HCT116 (cell line): ENCODE results near the gene TEX9. TPM values are rescaled to one million over a fixed set of nuclear protein-coding genes. Genes with fewer than 3 reads are reported as not detected.

ENCODE experiments used
- ATAC-seq: fragments of 200-7000 bp; cut with Tn5 transposase; 2 replicates; pipeline ENCODE4 v1.9.1; 2020; ENCODE audit warnings: mild to moderate bottlenecking, moderate library complexity
- BruUV-seq: library from RNA; stranded (reverse); fragments of 400-500 nt; replicated peaks from 2 replicates; lab custom pipeline; 2021; lab: Mats Ljungman, UMichigan
- CTCF ChIA-PET: fragments of 300-600 bp; sonication (Branson Sonifier 250); formaldehyde crosslinking; loops from one replicate; lab custom pipeline; 2021; ENCODE audit warnings: antibody characterized with exemption; lab: Charles Lee
- POLR2A ChIA-PET: fragments of 300-600, 350-600 bp; sonication (Branson Sonifier 250); formaldehyde crosslinking; loops from one replicate; lab custom pipeline; 2021; ENCODE audit warnings: antibody characterized with exemption; lab: Charles Lee
- RAD21 ChIA-PET, 2 experiments: fragments of 300-600 bp; sonication (Branson Sonifier 250); formaldehyde crosslinking; loops; one replicate each; lab custom pipeline; 2023; ENCODE audit warnings: low total read pairs in 2 of 2; ENCODE audit not compliant: uncharacterized antibody in 2 of 2, unreplicated experiment in 2 of 2, low non-redundant PET in 1 of 2; lab: Charles Lee
- DNase-seq: peaks from one replicate; pipeline ENCODE4 v3.0.0-alpha.2; 2010; ENCODE audit warnings: low read depth, low spot score
- H2AFZ ChIP-seq: fragments of 200-600 bp; shearing (Covaris generic), sonication (generic); 2 replicates; pipeline ENCODE4 v1.6.1; 2017; ENCODE audit warnings: low read depth, mixed run types, mixed read lengths, antibody characterized with exemption, low read length; ENCODE audit not compliant: poor library complexity, severe bottlenecking
- H3K27ac ChIP-seq: 2 replicates; pipeline ENCODE4 v1.5.1; 2012; ENCODE audit warnings: low read depth, low read length
- H3K27me3 ChIP-seq: fragments of 200-600 bp; sonication (generic); 2 replicates; pipeline ENCODE4 v1.6.1; 2016; ENCODE audit warnings: mixed run types, low read length, mixed read lengths; ENCODE audit not compliant: insufficient read depth
- H3K36me3 ChIP-seq, 2 experiments: fragments of 200-500 bp in 1 of 2; fragments of 200-600 bp in 1 of 2; sonication (Bioruptor generic) in 1 of 2; sonication (generic) in 1 of 2; 2 replicates each; pipeline versions ENCODE4 v1.5.1 to v1.6.1; 2014 to 2016; ENCODE audit warnings: low read length in 2 of 2, inconsistent platforms in 1 of 2, mixed read lengths in 1 of 2, mixed run types in 1 of 2; ENCODE audit not compliant: insufficient read depth in 2 of 2, control insufficient read depth in 1 of 2
- H3K4me1 ChIP-seq, 2 experiments: fragments of 200-600 bp in 1 of 2; sonication (generic) in 1 of 2; 2 replicates each; pipeline versions ENCODE4 v1.5.1 to v1.6.1; 2012 to 2017; ENCODE audit warnings: low read length in 2 of 2, inconsistent platforms in 1 of 2, mild to moderate bottlenecking in 1 of 2, mixed read lengths in 1 of 2, mixed run types in 1 of 2, moderate library complexity in 1 of 2; ENCODE audit not compliant: insufficient read depth in 2 of 2, control insufficient read depth in 1 of 2
- H3K4me2 ChIP-seq: fragments of 200-600 bp; sonication (generic); 2 replicates; pipeline ENCODE4 v1.6.1; 2017; ENCODE audit warnings: mixed run types, low read length, mixed read lengths
- H3K4me3 ChIP-seq, 2 experiments: fragments of 200-600 bp in 1 of 2; sonication (generic) in 1 of 2; replicated peaks in 1 of 2; 2 replicates each; pipeline ENCODE4 v1.5.1; 2011 to 2016; ENCODE audit warnings: low read length in 2 of 2, control low read depth in 1 of 2, low read depth in 1 of 2, mild to moderate bottlenecking in 1 of 2, mixed read lengths in 1 of 2, mixed run types in 1 of 2
- H3K79me2 ChIP-seq: fragments of 200-600 bp; sonication (generic); 2 replicates; pipeline ENCODE4 v1.6.1; 2017; ENCODE audit warnings: mild to moderate bottlenecking, mixed run types, low read length, moderate library complexity, mixed read lengths; ENCODE audit not compliant: insufficient read depth
- H3K9ac ChIP-seq: fragments of 200-600 bp; sonication (generic); 2 replicates; pipeline ENCODE4 v1.6.1; 2016; ENCODE audit warnings: low read length, mixed read lengths
- H3K9me2 ChIP-seq: fragments of 200-600 bp; sonication (generic), shearing (Covaris generic); 2 replicates; pipeline ENCODE4 v1.6.1; 2017; ENCODE audit warnings: mixed run types, mild to moderate bottlenecking, moderate library complexity; ENCODE audit not compliant: insufficient read depth
- H3K9me3 ChIP-seq, 2 experiments: fragments of 200-500 bp in 1 of 2; fragments of 200-600 bp in 1 of 2; sonication (Bioruptor generic) in 1 of 2; sonication (generic) in 1 of 2; 2 replicates each; pipeline ENCODE4 v1.6.1; 2014 to 2017; ENCODE audit warnings: low read length in 2 of 2, mixed read lengths in 2 of 2, inconsistent platforms in 1 of 2, low read depth in 1 of 2, mild to moderate bottlenecking in 1 of 2, mixed run types in 1 of 2, moderate library complexity in 1 of 2; ENCODE audit not compliant: control insufficient read depth in 1 of 2, insufficient read depth in 1 of 2
- H4K20me1 ChIP-seq: fragments of 200-600 bp; sonication (generic), shearing (Covaris generic); 2 replicates; pipeline ENCODE4 v1.6.1; 2017; ENCODE audit warnings: mixed run types, mild to moderate bottlenecking, moderate library complexity; ENCODE audit not compliant: insufficient read depth
- ATF3 ChIP-seq: IDR thresholded peaks from 2 replicates; pipeline ENCODE4 v1.6.1; 2012
- CEBPB ChIP-seq: IDR thresholded peaks from 2 replicates; pipeline ENCODE4 v1.6.1; 2012; ENCODE audit warnings: low read depth
- CTCF ChIP-seq, 3 experiments: fragments of 200-600 bp in 1 of 3; sonication (generic) in 1 of 3; IDR thresholded peaks in 2 of 3; conservative IDR thresholded peaks in 1 of 3; 2 replicates each; pipeline ENCODE4 v1.5.1; 2012 to 2017; ENCODE audit warnings: low read depth in 2 of 3, low read length in 2 of 3, antibody characterized with exemption in 1 of 3, borderline replicate concordance in 1 of 3, control low read depth in 1 of 3, mild to moderate bottlenecking in 1 of 3, mixed read lengths in 1 of 3, mixed run types in 1 of 3, moderate library complexity in 1 of 3; ENCODE audit not compliant: insufficient read depth in 1 of 3
- EGR1 ChIP-seq: IDR thresholded peaks from 2 replicates; pipeline ENCODE4 v1.6.1; 2012; ENCODE audit warnings: low read depth
- ELF1 ChIP-seq: IDR thresholded peaks from 2 replicates; pipeline ENCODE4 v1.6.1; 2012; ENCODE audit warnings: low read depth, borderline replicate concordance
- EZH2 ChIP-seq: fragments of 200-600 bp; sonication (generic); IDR thresholded peaks from 2 replicates; pipeline ENCODE4 v1.6.1; 2017; ENCODE audit warnings: antibody characterized with exemption, mixed run types
- FOSL1 ChIP-seq: IDR thresholded peaks from 2 replicates; pipeline ENCODE4 v1.6.1; 2012; ENCODE audit warnings: low read depth
- JUND ChIP-seq: IDR thresholded peaks from 2 replicates; pipeline ENCODE4 v1.6.1; 2012
- POLR2A ChIP-seq: IDR thresholded peaks from 2 replicates; pipeline ENCODE4 v1.7.0; 2011; ENCODE audit warnings: borderline replicate concordance; ENCODE audit not compliant: insufficient read depth, insufficient read length; ENCODE audit errors: extremely low read depth
- RAD21 ChIP-seq: IDR thresholded peaks from 2 replicates; pipeline ENCODE4 v1.6.1; 2012; ENCODE audit warnings: low read depth, mild to moderate bottlenecking
- SIN3A ChIP-seq: IDR thresholded peaks from 2 replicates; pipeline ENCODE4 v1.6.1; 2012; ENCODE audit warnings: low read depth
- SP1 ChIP-seq: IDR thresholded peaks from 2 replicates; pipeline ENCODE4 v1.6.1; 2012; ENCODE audit warnings: low read depth
- SRF ChIP-seq: IDR thresholded peaks from 2 replicates; pipeline ENCODE4 v1.6.1; 2012; ENCODE audit warnings: low read depth
- TCF7L2 ChIP-seq: IDR thresholded peaks from 2 replicates; pipeline ENCODE4 v1.7.0; 2011; ENCODE audit warnings: borderline replicate concordance, inconsistent platforms; ENCODE audit not compliant: insufficient read depth, insufficient read length; ENCODE audit errors: extremely low read depth
- YY1 ChIP-seq: IDR thresholded peaks from 2 replicates; pipeline ENCODE4 v1.6.1; 2011; ENCODE audit warnings: low read length, low read depth, moderate library complexity, mild to moderate bottlenecking; ENCODE audit not compliant: insufficient replicate concordance; ENCODE audit errors: extremely low read depth
- intact Hi-C: fragments of 100-400 bp; cut with micrococcal nuclease; formaldehyde crosslinking; loops from 2 replicates; pipeline ENCODE4 v1.10.0; 2022
- total RNA-seq: library from RNA; stranded (reverse); gene quantifications from one replicate; pipeline ENCODE4 v1.2.1, GENCODE V29; 2021; ENCODE audit not compliant: unreplicated experiment
- TF ChIP-seq, protein P1 (sequence below): IDR thresholded peaks from 2 replicates; pipeline ENCODE4 v1.6.1; 2012; ENCODE audit warnings: low read depth

Gene TEX9
- total RNA-seq, 1 experiment from 2014 or later = 5.2 TPM

DNA sequence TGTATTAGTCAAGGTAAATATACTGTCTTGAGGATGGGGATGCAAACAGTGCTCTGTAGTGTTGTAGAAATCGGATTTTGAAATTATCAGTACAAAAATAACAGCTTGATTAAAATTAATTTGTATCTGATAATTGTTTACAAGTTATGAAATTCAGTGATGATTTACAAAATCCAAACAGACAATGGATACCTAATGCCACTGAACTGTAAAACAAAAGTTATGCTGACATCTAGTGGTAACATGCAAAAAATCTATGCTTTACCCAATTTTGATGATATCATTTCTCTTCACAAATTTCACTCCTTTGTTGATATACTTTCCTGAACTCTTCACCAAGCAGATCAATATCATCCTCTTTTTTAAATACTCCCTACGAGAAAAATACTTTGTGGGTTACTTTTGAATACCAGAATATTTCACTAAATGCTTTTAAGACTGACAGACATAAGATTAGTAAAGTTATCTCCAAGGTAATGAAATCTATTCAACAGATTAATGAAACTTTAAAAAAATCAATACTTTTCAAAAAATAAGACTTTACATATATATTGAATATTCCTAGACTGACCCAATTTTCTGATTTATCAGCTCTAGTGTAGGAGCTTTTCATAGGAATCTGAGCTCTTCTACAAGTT is 63.7 kb downstream of the TEX9 start:
- intact Hi-C loops = loop anchor here (1.0 to 5.0 kb wide), 2 partner anchors 180 to 782 kb away; no protein-coding TSS in a partner anchor
- no TSS peak for BruUV-seq
- CTCF ChIA-PET = interaction anchor here (0.9 to 4.2 kb wide), 4 partner anchors 134 to 183 kb away, joined by 3 to 54 read pairs (median 4); no protein-coding TSS in a partner anchor
- Histone ChIP-seq H3K4me2 (no peak overlapping the region), H3K4me3 (no peak overlapping the region), H3K9me2 (no peaks in the 10 kb centered on the region), H3K27ac (no peak overlapping the region), H3K9me3 (no peaks in the 10 kb centered on the region), H3K27me3 (no peaks in the 10 kb centered on the region), H2AFZ (no peak overlapping the region), H3K79me2 (no peaks in the 10 kb centered on the region), H3K9ac (no peak overlapping the region), H3K36me3 (no peaks in the 10 kb centered on the region), H4K20me1 (no peaks in the 10 kb centered on the region), H3K4me1 (no peaks in the 10 kb centered on the region)
- POLR2A ChIA-PET = no interaction called here
- peak; percentile 33 to 72 (median 66); a peak in 5 of 6 replicates for TF ChIP-seq CTCF (IDR thresholded peaks at IDR 0.05 in 2 of 3, conservative IDR thresholded peaks at IDR 0.05 in 1 of 3; ENCODE audit: borderline replicate concordance in 1 of 3, insufficient read depth in 1 of 3, low read depth in 2 of 3, low read length in 2 of 3)
- no peak for TF ChIP-seq YY1
- TF ChIP-seq TCF7L2 = no peak
- peak; percentile 73 for TF ChIP-seq RAD21
- no peak for TF ChIP-seq SP1
- no peak for TF ChIP-seq POLR2A
- no peak for TF ChIP-seq SIN3A
- TF ChIP-seq CEBPB = no peak
- no peak for TF ChIP-seq FOSL1
- TF ChIP-seq ELF1 = no peak
- TF ChIP-seq EZH2 = no peak
- TF ChIP-seq SRF = no peak
- TF ChIP-seq ATF3 = no peak
- no peak for TF ChIP-seq JUND
- TF ChIP-seq, protein P1, sequence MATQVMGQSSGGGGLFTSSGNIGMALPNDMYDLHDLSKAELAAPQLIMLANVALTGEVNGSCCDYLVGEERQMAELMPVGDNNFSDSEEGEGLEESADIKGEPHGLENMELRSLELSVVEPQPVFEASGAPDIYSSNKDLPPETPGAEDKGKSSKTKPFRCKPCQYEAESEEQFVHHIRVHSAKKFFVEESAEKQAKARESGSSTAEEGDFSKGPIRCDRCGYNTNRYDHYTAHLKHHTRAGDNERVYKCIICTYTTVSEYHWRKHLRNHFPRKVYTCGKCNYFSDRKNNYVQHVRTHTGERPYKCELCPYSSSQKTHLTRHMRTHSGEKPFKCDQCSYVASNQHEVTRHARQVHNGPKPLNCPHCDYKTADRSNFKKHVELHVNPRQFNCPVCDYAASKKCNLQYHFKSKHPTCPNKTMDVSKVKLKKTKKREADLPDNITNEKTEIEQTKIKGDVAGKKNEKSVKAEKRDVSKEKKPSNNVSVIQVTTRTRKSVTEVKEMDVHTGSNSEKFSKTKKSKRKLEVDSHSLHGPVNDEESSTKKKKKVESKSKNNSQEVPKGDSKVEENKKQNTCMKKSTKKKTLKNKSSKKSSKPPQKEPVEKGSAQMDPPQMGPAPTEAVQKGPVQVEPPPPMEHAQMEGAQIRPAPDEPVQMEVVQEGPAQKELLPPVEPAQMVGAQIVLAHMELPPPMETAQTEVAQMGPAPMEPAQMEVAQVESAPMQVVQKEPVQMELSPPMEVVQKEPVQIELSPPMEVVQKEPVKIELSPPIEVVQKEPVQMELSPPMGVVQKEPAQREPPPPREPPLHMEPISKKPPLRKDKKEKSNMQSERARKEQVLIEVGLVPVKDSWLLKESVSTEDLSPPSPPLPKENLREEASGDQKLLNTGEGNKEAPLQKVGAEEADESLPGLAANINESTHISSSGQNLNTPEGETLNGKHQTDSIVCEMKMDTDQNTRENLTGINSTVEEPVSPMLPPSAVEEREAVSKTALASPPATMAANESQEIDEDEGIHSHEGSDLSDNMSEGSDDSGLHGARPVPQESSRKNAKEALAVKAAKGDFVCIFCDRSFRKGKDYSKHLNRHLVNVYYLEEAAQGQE = no peak
- TF ChIP-seq EGR1 = no peak
- ATAC-seq (peak; percentile 44; the same call in 1 of the 2 replicates), DNase-seq (peak; percentile 10)
- RAD21 ChIA-PET = no interaction called here
